Bronchial epithelial cell (primary cell): ENCODE data around the gene BTBD16. TPM values are rescaled to one million over a fixed set of nuclear protein-coding genes. Genes with fewer than 3 reads are reported as not detected.

Source experiments
- DNase-seq: peaks from one replicate; pipeline ENCODE4 v3.0.0-alpha.2; 2010; ENCODE audit warnings: low read depth
- FAIRE-seq: peaks from 2 replicates; lab custom pipeline; 2011; peaks lifted over from hg19 to GRCh38; lab: Jason Lieb, UNC
- H3K27me3 ChIP-seq: 2 replicates; pipeline ENCODE4 v1.5.1; 2011; ENCODE audit warnings: low read length; ENCODE audit not compliant: control insufficient read depth, insufficient read depth
- H3K36me3 ChIP-seq: 2 replicates; pipeline ENCODE4 v1.5.1; 2011; ENCODE audit warnings: low read length; ENCODE audit not compliant: control insufficient read depth, insufficient read depth
- H3K4me3 ChIP-seq: 2 replicates; pipeline ENCODE4 v1.5.1; 2011; ENCODE audit warnings: mild to moderate bottlenecking, low read depth, low read length, control low read depth
- CTCF ChIP-seq: IDR thresholded peaks from 2 replicates; pipeline ENCODE4 v1.5.1; 2011; ENCODE audit warnings: mild to moderate bottlenecking, moderate library complexity, low read length, control low read depth, inconsistent platforms; ENCODE audit not compliant: insufficient read depth, severe bottlenecking
- total RNA-seq: library from RNA; depleted of rRNA; stranded (reverse); fragments of >200 nt; gene quantifications from 2 replicates; pipeline ENCODE4 v1.2.1, GENCODE V29; 2014

Gene BTBD16
- total RNA-seq, 1 donor from 2014 or later = 0.26 TPM

GRCh38 chr10:122249303-122249850 lies 21.7 kb upstream of the BTBD16 start:
- Histone ChIP-seq H3K4me3 (no peak overlapping the region), H3K36me3 (peaks cover 18% of the 10 kb centered on the region), H3K27me3 (no peaks in the 10 kb centered on the region)
- TF ChIP-seq CTCF = no peak
- FAIRE-seq = no peak
- no peak for DNase-seq

- Histone ChIP-seq H3K36me3 (peaks cover 18% of the 10 kb centered on the region), H3K4me3 (no peak overlapping the region), H3K27me3 (no peaks in the 10 kb centered on the region)
- no peak for DNase-seq
- FAIRE-seq = no peak
- no peak for TF ChIP-seq CTCF
Measured at GRCh38 chr10:122249991-122250750, 20.9 kb upstream of the BTBD16 start.

GRCh38 chr10:122251459-122252255 lies 19.4 kb upstream of the BTBD16 start:
- DNase-seq (no peak), FAIRE-seq (no peak)
- no peak for TF ChIP-seq CTCF
- H3K27me3 ChIP-seq = no peaks in the 10 kb centered on the region
- H3K36me3 ChIP-seq = peaks cover 22% of the 10 kb centered on the region
- H3K4me3 ChIP-seq = no peak overlapping the region

- FAIRE-seq (no peak), DNase-seq (no peak)
- TF ChIP-seq CTCF = no peak
- Histone ChIP-seq H3K4me3 (no peak overlapping the region), H3K27me3 (no peaks in the 10 kb centered on the region), H3K36me3 (peaks cover 22% of the 10 kb centered on the region)
Measured at GRCh38 chr10:122252805-122253204, 18.3 kb upstream of the BTBD16 start.

- FAIRE-seq (no peak), DNase-seq (no peak)
- Histone ChIP-seq H3K4me3 (no peak overlapping the region), H3K27me3 (no peaks in the 10 kb centered on the region), H3K36me3 (peaks cover 20% of the 10 kb centered on the region)
- no peak for TF ChIP-seq CTCF
Measured at GRCh38 chr10:122253605-122254004, 17.5 kb upstream of the BTBD16 start.
